RCC 7860 (cell line): ENCODE data around the gene GRK5.

Experiments
- DNase-seq: peaks from one replicate; pipeline ENCODE4 v3.0.0-alpha.2; 2015; ENCODE audit warnings: low spot score
- FAIRE-seq: peaks from 2 replicates; lab custom pipeline; 2012; peaks lifted over from hg19 to GRCh38; lab: Jason Lieb, UNC

Gene GRK5

GRCh38 chr10:119412244-119413092 is 205.1 kb downstream of the GRK5 start:
- FAIRE-seq (no peak), DNase-seq (no peak)

- DNase-seq (no peak), FAIRE-seq (no peak)
Measured at GRCh38 chr10:119413093-119413453, 205.7 kb downstream of the GRK5 start.

GRCh38 chr10:119413471-119414080 is 206.2 kb downstream of the GRK5 start:
- FAIRE-seq (no peak), DNase-seq (no peak)

GRCh38 chr10:119414081-119414611 is 206.8 kb downstream of the GRK5 start:
- DNase-seq (no peak), FAIRE-seq (no peak)

- no peak for FAIRE-seq
- DNase-seq: no peak
Measured at GRCh38 chr10:119415121-119415520, 207.8 kb downstream of the GRK5 start.

- DNase-seq (no peak), FAIRE-seq (no peak)
Measured at GRCh38 chr10:119415536-119416503, 208.4 kb downstream of the GRK5 start.

DNA sequence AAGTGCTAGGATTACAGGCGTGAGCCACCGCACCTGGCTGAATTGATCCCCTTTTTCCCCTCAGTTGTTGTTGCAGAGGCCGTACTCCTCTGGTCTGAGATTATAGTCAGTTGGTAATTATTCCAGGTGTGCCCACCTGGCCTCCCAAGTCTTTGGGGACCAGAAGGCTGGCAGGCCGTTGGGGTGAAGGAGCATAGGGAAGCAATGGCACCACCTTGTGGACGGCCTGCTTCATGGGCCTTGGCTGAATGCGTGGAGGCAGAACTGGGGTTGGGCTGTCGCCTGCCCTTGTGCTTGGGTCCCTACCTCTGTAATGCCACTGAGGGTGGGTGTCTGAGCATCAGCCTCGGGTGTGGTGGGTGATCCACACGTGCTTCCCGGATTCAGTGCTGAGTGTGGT is 209.5 kb downstream of the GRK5 start:
- FAIRE-seq: no peak

DNA sequence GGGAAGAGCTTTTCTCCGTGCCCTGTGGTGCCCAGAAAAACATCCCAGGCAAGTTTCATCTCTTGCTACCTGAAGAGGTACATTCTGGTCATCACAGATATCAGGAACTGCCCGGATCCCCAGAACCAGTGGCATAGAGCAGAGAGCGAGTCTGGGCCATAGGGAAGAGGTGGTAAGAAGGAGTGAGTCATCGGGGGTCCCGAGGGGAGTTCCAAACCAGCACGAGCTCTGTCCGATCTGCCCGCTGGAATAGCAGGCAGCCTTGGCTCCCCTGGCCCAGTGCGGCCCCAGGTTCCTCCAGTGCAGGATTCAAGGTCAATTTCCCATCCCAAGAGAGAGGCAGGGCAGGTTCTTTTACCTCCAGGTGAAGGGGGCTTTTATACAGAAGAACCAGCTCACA is 210.5 kb downstream of the GRK5 start:
- DNase-seq (no peak), FAIRE-seq (no peak)

More for the DNA sequence above, 209.5 kb downstream of the GRK5 start:
- peak; percentile 21 for DNase-seq

DNA sequence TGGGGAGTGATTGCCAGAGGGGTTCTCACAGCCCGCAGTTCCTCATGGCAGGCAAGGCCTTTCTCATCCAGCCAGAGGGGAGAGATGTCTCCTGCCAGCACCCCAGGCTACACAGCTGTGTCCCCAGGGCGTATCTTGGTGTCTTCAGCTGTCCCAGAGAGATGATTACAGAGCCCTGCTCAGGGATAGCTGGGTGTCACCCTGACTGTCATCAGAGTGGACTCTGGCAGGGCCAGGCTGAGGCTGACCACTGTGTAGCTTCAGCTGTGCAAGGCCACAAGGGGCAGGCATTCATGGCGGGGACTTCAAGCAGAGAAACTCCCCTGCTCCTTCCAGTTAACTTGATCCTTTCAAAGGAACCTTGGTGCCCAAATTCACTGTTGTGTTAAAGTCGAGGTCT is 211.0 kb downstream of the GRK5 start:
- no peak for DNase-seq
- FAIRE-seq: no peak

GRCh38 chr10:119419931-119420330 is 212.6 kb downstream of the GRK5 start:
- DNase-seq (no peak), FAIRE-seq (no peak)

- FAIRE-seq (no peak), DNase-seq (no peak)
Measured at GRCh38 chr10:119420950-119421875, 213.8 kb downstream of the GRK5 start.

DNA sequence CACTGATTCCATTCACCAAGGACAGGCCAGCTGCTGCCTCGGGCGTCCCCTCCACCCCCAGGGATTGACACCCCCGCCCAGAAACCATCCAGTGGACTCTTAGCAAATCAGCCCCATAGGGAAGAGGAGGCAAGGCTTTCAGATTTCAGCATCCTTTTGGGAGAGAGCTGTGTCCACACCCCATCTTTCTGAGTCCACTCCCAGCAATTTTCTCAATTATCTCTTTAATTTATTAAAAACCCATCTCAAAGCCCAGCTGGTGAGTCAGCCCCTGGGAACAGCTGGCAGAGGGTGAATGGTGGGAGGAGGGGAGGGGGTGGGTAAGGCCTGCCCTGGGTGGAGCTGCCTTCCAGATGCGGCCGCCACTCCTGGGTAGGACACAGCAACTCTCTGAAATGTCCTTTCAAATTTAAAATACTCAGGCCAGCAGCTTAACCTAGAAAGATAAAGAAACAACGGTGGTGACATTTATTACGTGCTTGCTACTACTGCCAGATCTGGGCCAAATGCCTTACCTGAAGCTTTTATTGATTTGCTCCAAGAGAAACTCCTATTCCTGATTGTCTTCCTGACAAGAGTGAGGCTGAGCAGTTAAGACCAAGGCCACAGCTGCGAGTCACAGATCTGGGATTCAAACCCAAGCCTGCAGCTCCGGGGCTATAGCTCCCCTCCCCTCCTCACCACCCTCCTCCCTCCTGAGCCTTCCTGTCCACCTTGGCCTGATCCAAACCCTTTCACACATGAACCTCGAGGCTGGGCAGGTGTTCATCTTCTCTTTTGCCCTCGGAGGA is 214.7 kb downstream of the GRK5 start:
- FAIRE-seq: no peak
- no peak for DNase-seq

DNA sequence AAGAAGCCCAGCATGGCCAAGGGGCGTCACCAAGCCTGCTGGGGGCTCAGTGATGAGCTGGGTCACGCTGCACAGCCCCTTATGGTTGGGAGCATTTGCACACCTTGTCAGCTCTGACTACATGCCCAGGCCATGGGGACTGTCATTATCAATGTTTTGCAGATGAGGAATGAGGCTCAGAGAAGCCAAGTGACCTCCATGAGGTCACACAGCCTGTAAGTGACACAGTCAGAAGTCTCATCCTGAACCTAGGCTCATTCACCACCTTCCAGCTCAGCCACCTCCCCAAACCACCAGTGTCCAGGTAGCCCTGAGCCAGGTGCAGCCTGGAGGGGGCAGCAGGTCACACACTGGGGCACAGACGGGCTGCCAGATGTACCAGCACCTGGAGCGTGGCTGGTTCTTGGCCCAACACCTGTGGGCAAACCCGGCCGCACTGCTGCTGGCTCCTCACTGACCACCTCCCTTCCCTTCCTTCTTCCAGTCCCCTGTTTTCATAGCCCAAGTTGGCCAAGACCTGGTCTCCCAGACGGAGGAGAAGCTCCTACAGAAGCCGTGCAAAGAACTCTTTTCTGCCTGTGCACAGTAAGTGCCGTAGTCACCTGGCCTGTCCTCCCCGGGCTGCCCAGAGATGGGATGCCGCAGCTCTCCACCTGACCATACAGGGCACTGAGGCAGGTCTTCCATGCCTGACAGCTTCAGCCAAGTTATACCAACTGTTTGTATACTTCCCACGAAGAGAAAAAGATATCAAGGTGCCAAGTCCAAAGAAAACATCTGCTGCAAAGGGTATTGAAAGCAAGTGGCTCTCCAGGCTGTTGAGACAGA is 215.5 kb downstream of the GRK5 start:
- FAIRE-seq (no peak), DNase-seq (no peak)

GRCh38 chr10:119423510-119424257 is 216.3 kb downstream of the GRK5 start:
- FAIRE-seq (no peak), DNase-seq (no peak)

- DNase-seq: no peak
- FAIRE-seq: no peak
Measured at GRCh38 chr10:119424258-119424975, 217.0 kb downstream of the GRK5 start.

DNA sequence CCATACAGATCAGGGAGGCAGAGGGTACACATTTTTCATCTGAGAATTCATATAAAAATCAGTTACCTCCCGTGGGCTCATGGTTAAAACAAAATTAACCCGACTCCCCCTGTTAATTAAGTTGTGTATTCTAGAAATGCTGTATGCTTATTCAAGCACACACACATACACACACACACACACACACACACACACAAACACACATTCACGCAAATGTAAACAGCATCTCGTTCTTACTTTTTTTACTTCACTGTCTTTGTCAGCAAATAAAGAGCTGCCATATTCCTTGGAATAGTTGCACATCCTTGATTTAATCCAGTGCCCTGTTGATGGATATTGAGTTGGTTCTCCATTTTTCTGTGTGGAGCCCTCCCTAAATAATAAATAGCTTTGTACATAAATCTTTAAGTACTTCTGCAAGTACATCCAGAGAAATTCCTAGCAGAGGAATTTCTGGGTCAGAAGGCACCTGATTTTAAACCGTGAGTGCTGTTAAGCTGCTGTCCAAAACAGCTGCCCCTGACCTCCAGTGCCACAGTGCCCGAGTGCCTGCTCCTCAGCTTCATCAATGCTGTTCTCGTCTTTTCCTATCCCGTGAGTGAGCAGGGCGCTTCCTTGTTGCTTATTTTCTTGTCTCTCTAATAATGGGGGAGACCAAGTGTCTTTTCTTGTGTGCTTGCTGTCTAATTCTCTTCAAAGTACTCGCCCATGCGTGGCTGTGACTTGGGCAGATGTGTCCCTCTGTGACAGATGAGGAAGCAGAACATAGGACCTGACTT is 217.9 kb downstream of the GRK5 start:
- DNase-seq (no peak), FAIRE-seq (no peak)
